Measurements from ENCODE around the gene NANOG. TPM values are rescaled to one million over a fixed set of nuclear protein-coding genes. Genes with fewer than 3 reads are reported as not detected.
"Not testable (repeated sequence)": the region's sequence is repeated elsewhere in the genome, so short reads cannot be mapped to it uniquely, and the experiment has no call there.

NANOG gene
- total and polyA plus RNA-seq, 4 donors: 0.32 to 0.57 TPM; not detected in 2

DNA sequence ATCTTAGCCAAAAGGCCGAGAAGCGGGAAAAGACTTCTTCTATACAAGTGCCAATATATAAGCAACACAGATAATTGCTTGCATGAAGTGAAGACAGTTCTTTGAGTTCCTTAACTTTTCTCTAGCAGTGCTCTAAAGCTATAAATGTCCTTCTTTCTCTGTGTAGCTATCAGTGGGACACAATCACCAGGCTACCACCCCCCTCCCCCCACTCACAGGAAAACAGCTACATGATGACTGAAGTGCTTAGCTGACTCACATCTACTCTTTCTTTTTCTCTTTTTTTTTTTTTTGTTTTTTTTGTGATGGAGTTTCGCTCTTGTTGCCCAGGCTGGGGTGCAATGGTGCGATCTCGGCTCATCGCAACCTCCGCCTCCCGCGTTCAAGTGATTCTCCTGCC, 53.2 kb downstream of the NANOG start:
- DNase-seq; intact Hi-C loops (cut with DNase I); H3K4me3 ChIP-seq (ENCODE audit: low read length in 2 of 2); H3K27me3 ChIP-seq (ENCODE audit: control insufficient read depth in 1 of 2, insufficient read depth in 2 of 2, low read length in 1 of 2); H3K9me3 ChIP-seq (ENCODE audit: control insufficient read depth, low read length); H3K4me1 ChIP-seq (ENCODE audit: control insufficient read depth in 1 of 2, insufficient read depth in 2 of 2, low read length in 2 of 2); H3K36me3 ChIP-seq (ENCODE audit: control insufficient read depth in 1 of 2, insufficient read depth in 2 of 2, low read length in 1 of 2); ATAC-seq (ENCODE audit: low FRiP score); H3K27ac ChIP-seq (ENCODE audit: low read depth in 1 of 2, low read length in 2 of 2): not testable (repeated sequence)
- 79 to 90% methylated on average over 9 of the region's 9 CpGs for WGBS, 2 donors

DNA sequence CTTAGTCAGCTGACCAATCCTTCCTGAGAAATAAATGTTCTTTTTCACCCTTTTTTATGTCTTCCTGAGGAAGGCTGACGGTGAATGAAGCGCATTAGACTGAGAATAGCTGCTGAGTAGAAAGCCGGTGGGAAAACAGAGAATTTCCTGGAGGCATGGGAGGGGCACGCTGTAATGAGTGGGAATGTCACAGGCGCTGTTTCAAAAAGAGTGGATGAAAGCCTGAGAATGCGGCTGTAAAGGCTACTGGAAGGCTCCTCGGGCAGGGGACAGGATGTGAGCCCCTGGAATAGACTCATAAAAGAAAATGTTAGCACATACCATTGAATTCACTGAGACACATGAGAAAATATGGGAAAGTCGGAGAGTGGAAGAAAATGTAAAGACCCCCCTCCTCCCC, 53.9 kb downstream of the NANOG start:
- H3K4me3 ChIP-seq (ENCODE audit: low read length in 2 of 2); H3K9me3 ChIP-seq (ENCODE audit: control insufficient read depth, low read length); intact Hi-C loops (cut with DNase I); H3K27ac ChIP-seq (ENCODE audit: low read depth in 1 of 2, low read length in 2 of 2); H3K36me3 ChIP-seq (ENCODE audit: control insufficient read depth in 1 of 2, insufficient read depth in 2 of 2, low read length in 1 of 2); DNase-seq; H3K4me1 ChIP-seq (ENCODE audit: control insufficient read depth in 1 of 2, insufficient read depth in 2 of 2, low read length in 2 of 2); H3K27me3 ChIP-seq (ENCODE audit: control insufficient read depth in 1 of 2, insufficient read depth in 2 of 2, low read length in 1 of 2): not testable (repeated sequence)
- ATAC-seq (ENCODE audit: low FRiP score): peak; percentile 69
- WGBS, 2 donors: 2 to 5% methylated on average over 5 of the region's 8 CpGs

DNA sequence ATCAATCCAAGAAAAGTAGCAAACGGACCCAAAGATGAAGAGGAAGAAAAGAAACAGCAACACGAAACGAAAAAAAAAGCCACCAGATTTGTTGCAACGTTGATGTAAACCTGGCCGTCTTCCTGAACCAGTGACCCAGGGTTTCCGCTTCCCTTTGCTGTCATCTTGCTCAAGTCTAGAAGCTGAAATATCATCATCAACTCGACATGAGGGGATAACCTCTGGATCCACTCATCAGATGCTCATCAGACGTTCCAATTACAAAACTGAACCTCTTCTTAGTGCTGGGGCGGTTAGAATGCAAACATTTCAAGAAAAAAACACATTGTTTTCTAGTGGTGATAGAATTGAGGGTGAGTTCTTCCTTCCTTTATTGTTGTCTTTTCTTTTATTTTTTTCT, 54.4 kb downstream of the NANOG start:
- H3K4me3 ChIP-seq (ENCODE audit: low read length in 2 of 2); ATAC-seq (ENCODE audit: low FRiP score); H3K9me3 ChIP-seq (ENCODE audit: control insufficient read depth, low read length); H3K27me3 ChIP-seq (ENCODE audit: control insufficient read depth in 1 of 2, insufficient read depth in 2 of 2, low read length in 1 of 2); DNase-seq; H3K4me1 ChIP-seq (ENCODE audit: control insufficient read depth in 1 of 2, insufficient read depth in 2 of 2, low read length in 2 of 2); H3K36me3 ChIP-seq (ENCODE audit: control insufficient read depth in 1 of 2, insufficient read depth in 2 of 2, low read length in 1 of 2); intact Hi-C loops (cut with DNase I); H3K27ac ChIP-seq (ENCODE audit: low read depth in 1 of 2, low read length in 2 of 2): not testable (repeated sequence)
- WGBS, 2 donors: 20 to 25% methylated on average over 4 of the region's 9 CpGs

DNA sequence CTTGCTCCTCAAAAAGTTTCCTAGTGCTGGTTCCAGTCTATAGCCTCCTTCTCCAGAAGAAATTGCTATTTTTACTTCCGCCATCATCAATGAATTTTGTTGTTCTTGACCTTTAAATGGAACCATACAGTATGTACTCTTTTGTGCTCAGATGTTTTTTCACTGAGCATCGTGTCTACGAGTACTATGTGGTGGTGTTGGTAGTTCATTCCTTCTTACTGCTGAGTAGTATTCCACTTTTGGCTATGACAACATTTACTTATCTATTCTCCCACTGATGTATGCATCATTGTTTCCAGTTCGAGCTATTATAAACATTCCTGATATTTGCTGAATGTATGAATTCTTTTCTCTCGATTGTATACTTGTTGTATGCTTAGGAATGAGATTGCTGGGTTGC, 54.9 kb downstream of the NANOG start:
- WGBS, 2 donors: 42 to 44% methylated on average over 5 of the region's 5 CpGs

DNA sequence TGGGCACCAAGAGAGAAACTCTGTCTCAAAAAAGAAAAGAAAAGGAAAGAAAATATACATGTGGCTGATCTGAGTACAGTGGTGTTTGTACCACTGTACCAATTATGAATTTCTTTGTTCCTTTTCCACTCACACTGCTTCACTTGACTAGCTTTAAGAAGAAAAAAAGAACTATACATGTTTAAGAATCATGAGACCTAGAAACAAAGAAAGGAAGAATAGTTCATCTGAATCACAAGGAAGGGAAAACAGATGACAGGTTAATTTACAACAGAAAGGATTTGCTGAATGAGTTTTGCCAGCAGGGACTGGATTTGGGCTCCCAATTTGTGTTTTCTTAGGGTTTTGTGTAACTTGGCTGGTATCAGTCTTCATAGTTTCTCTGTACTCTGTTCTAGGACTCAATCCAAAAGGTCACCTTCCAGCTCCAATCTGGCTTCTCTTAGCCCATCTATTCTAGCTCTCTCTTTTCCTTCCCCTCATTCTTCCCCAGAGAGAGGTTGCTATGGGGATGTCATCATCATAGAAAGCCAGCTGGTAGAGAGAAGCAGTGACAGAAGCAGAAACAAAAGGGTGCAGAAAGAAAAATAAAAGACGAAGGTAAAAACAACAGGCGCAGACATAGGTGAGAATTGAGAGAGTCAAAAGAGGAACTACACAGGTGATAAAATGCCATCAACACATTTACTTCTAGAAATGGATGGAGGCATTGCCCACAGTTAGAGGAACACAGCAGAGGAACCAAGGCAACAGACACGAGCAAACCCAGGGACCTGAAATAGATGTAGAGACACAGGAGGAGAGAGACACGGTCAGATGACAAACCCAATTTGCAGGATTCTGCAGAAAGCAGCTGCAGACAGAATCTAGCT, 58.3 kb downstream of the NANOG start:
- 2 to 5% methylated on average over 2 of the region's 4 CpGs for WGBS, 2 donors
- H3K27ac ChIP-seq (ENCODE audit: low read depth in 1 of 2, low read length in 2 of 2); intact Hi-C loops (cut with DNase I); H3K9me3 ChIP-seq (ENCODE audit: control insufficient read depth, low read length); H3K27me3 ChIP-seq (ENCODE audit: control insufficient read depth in 1 of 2, insufficient read depth in 2 of 2, low read length in 1 of 2); H3K4me1 ChIP-seq (ENCODE audit: control insufficient read depth in 1 of 2, insufficient read depth in 2 of 2, low read length in 2 of 2); H3K4me3 ChIP-seq (ENCODE audit: low read length in 2 of 2); H3K36me3 ChIP-seq (ENCODE audit: control insufficient read depth in 1 of 2, insufficient read depth in 2 of 2, low read length in 1 of 2); DNase-seq: not testable (repeated sequence)
- ATAC-seq (ENCODE audit: low FRiP score): peak; percentile 15

More for the DNA sequence above, 54.9 kb downstream of the NANOG start:
- Histone ChIP-seq H3K27me3 (ENCODE audit: control insufficient read depth in 1 of 2, insufficient read depth in 2 of 2, low read length in 1 of 2) (no peaks in the 10 kb centered on the region), H3K36me3 (ENCODE audit: control insufficient read depth in 1 of 2, insufficient read depth in 2 of 2, low read length in 1 of 2) (no peaks in the 10 kb centered on the region), H3K4me1 (ENCODE audit: control insufficient read depth in 1 of 2, insufficient read depth in 2 of 2, low read length in 2 of 2) (no peaks in the 10 kb centered on the region), H3K9me3 (ENCODE audit: control insufficient read depth, low read length) (no peaks in the 10 kb centered on the region), H3K4me3 (ENCODE audit: low read length in 2 of 2) (no peak overlapping the region), H3K27ac (ENCODE audit: low read depth in 1 of 2, low read length in 2 of 2) (no peak overlapping the region)
- no peak for DNase-seq
- intact Hi-C loops (cut with DNase I): no loop called here
- no peak for ATAC-seq (ENCODE audit: low FRiP score)

DNA sequence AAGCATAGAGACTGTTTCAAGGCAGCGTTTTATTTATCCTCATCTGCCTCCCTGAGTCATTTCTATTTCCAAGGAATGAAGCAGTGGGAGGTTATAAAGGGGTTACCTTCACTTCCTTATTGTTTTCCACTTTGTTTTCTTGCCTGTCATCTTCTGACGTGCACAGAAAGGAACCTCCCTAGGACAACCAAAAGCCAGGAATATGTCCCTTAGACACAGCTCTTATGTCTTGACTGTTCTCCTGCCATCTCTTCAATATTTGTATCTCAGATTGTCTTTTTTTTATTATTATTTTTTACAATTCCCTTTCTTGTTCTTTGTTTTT, 58.9 kb downstream of the NANOG start:
- H3K4me3 ChIP-seq (ENCODE audit: low read length in 2 of 2); H3K27me3 ChIP-seq (ENCODE audit: control insufficient read depth in 1 of 2, insufficient read depth in 2 of 2, low read length in 1 of 2); H3K36me3 ChIP-seq (ENCODE audit: control insufficient read depth in 1 of 2, insufficient read depth in 2 of 2, low read length in 1 of 2); H3K9me3 ChIP-seq (ENCODE audit: control insufficient read depth, low read length); intact Hi-C loops (cut with DNase I); H3K4me1 ChIP-seq (ENCODE audit: control insufficient read depth in 1 of 2, insufficient read depth in 2 of 2, low read length in 2 of 2); DNase-seq; H3K27ac ChIP-seq (ENCODE audit: low read depth in 1 of 2, low read length in 2 of 2): not testable (repeated sequence)
- ATAC-seq (ENCODE audit: low FRiP score): peak; percentile 46
- WGBS, 2 donors: 3 to 10% methylated on average over 2 of the region's 2 CpGs

Other genes starting within 250 kb of the NANOG start
- not detected for gene APOBEC1, start 123.5 kb upstream of the NANOG start, total RNA-seq
- 10 to 100 TPM in 1 of 2 donors, not detected in 1; 22.8 TPM for gene APOBEC1, start 123.5 kb upstream of the NANOG start, polyA plus RNA-seq
- gene GDF3, start 93.6 kb upstream of the NANOG start, total RNA-seq: under 1 TPM; 0.30 to 0.84 TPM
- not detected for gene GDF3, start 93.6 kb upstream of the NANOG start, polyA plus RNA-seq
- not detected for gene DPPA3, start 78.0 kb upstream of the NANOG start, total RNA-seq
- not detected for gene DPPA3, start 78.0 kb upstream of the NANOG start, polyA plus RNA-seq
- not detected for gene CLEC4C, start 42.0 kb upstream of the NANOG start, total RNA-seq
- not detected for gene CLEC4C, start 42.0 kb upstream of the NANOG start, polyA plus RNA-seq
- not detected for gene NANOGNB, start 24.2 kb upstream of the NANOG start, total RNA-seq
- not detected for gene NANOGNB, start 24.2 kb upstream of the NANOG start, polyA plus RNA-seq
- 1 to 10 TPM; 3.1 to 3.6 TPM for gene SLC2A14, start 83.5 kb downstream of the NANOG start, total RNA-seq
- not detected for gene SLC2A14, start 83.5 kb downstream of the NANOG start, polyA plus RNA-seq
- gene SLC2A3, start 146.8 kb downstream of the NANOG start, total RNA-seq: 100 to 1,000 TPM; 142 to 178 TPM
- 1 to 10 TPM; 6.0 to 7.4 TPM for gene SLC2A3, start 146.8 kb downstream of the NANOG start, polyA plus RNA-seq
- gene FOXJ2, start 243.3 kb downstream of the NANOG start, total RNA-seq: 10 to 100 TPM; 29.8 to 32.1 TPM
- 10 to 100 TPM in 1 of 2 donors, 1 to 10 TPM in 1; 6.0 to 12.1 TPM for gene FOXJ2, start 243.3 kb downstream of the NANOG start, polyA plus RNA-seq